GM12878 (cell line): Measurements from ENCODE around the gene CDC14B. TPM values are rescaled to one million over a fixed set of nuclear protein-coding genes. Genes with fewer than 3 reads are reported as not detected.

Experiments
- ATAC-seq: fragments of 200-7000 bp; cut with Tn5 transposase; 3 replicates; pipeline ENCODE4 v1.9.1; 2020; ENCODE audit warnings: mild to moderate bottlenecking, moderate library complexity
- BruUV-seq: library from RNA; stranded (reverse); fragments of 400-500 nt; replicated peaks from 2 replicates; lab custom pipeline; 2021; lab: Mats Ljungman, UMichigan
- CTCF ChIA-PET: fragments of 300-600 bp; sonication (Branson Sonifier 250); formaldehyde crosslinking; extraction: SDS; loops from one replicate; lab custom pipeline; 2021; ENCODE audit warnings: inconsistent platforms; lab: Yijun Ruan, JAX
- POLR2A ChIA-PET: fragments of 350-600 bp; formaldehyde crosslinking; extraction: SDS; loops from one replicate; lab custom pipeline; 2021; ENCODE audit warnings: inconsistent platforms; lab: Charles Lee
- RAD21 ChIA-PET: fragments of 300-600 bp; sonication (Branson Sonifier 250); formaldehyde crosslinking; loops from one replicate; lab custom pipeline; 2023; ENCODE audit warnings: antibody characterized with exemption; ENCODE audit not compliant: unreplicated experiment; lab: Charles Lee
- SMC1A ChIA-PET: fragments of 300-600 bp; sonication (Branson Sonifier 250); formaldehyde crosslinking; loops from one replicate; lab custom pipeline; 2023; ENCODE audit not compliant: unreplicated experiment, uncharacterized antibody; lab: Charles Lee
- DNase-seq: peaks from one replicate; pipeline ENCODE4 v3.0.0-alpha.2; 2011; ENCODE audit warnings: low read depth, low spot score
- FAIRE-seq: peaks from 3 replicates; lab custom pipeline; 2011; peaks lifted over from hg19 to GRCh38; lab: Jason Lieb, UNC
- H2AFZ ChIP-seq: 2 replicates; pipeline ENCODE4 v1.6.0; 2011; ENCODE audit warnings: low read depth, low read length, control low read depth; ENCODE audit not compliant: control insufficient read depth
- H3K27ac ChIP-seq: 2 replicates; pipeline ENCODE4 v1.5.1; 2011; ENCODE audit warnings: control low read depth; ENCODE audit not compliant: control insufficient read depth, insufficient read depth
- H3K27me3 ChIP-seq, 2 experiments: replicated peaks in 1 of 2; 2 replicates each; pipeline versions ENCODE4 v1.6.0 to v1.6.1; 2011; ENCODE audit warnings: low read length in 1 of 2; ENCODE audit not compliant: control insufficient read depth in 2 of 2, insufficient read depth in 2 of 2
- H3K36me3 ChIP-seq, 2 experiments: 2 replicates each; pipeline ENCODE4 v1.5.1; 2011; ENCODE audit warnings: low read length in 1 of 2; ENCODE audit not compliant: control insufficient read depth in 2 of 2, insufficient read depth in 2 of 2
- H3K4me1 ChIP-seq: 2 replicates; pipeline ENCODE4 v1.6.1; 2011; ENCODE audit warnings: mild to moderate bottlenecking, low read length, moderate library complexity, mixed read lengths; ENCODE audit not compliant: control insufficient read depth, insufficient read depth
- H3K4me2 ChIP-seq: 2 replicates; pipeline ENCODE4 v1.6.0; 2011; ENCODE audit warnings: control low read depth; ENCODE audit not compliant: control insufficient read depth, insufficient read depth
- H3K4me3 ChIP-seq: fragments of 200-600 bp; sonication (generic); 2 replicates; pipeline ENCODE4 v1.5.1; 2016
- H3K79me2 ChIP-seq: 2 replicates; pipeline ENCODE4 v1.6.0; 2011; ENCODE audit warnings: low read length; ENCODE audit not compliant: control insufficient read depth, insufficient read depth
- H3K9ac ChIP-seq: 2 replicates; pipeline ENCODE4 v1.8.0; 2011; ENCODE audit warnings: low read length, control low read depth, mixed read lengths; ENCODE audit not compliant: control insufficient read depth, insufficient read depth
- H3K9me3 ChIP-seq: replicated peaks from 3 replicates; pipeline ENCODE4 v1.5.1; 2011; ENCODE audit warnings: mild to moderate bottlenecking, low read length; ENCODE audit not compliant: control insufficient read depth, insufficient read depth
- H4K20me1 ChIP-seq: 2 replicates; pipeline ENCODE4 v1.6.0; 2011; ENCODE audit not compliant: control insufficient read depth, insufficient read depth
- CHD2 ChIP-seq: IDR thresholded peaks from 2 replicates; pipeline ENCODE4 v1.6.1; 2011; ENCODE audit warnings: low read depth, low read length, improper control_type of control experiment, borderline replicate concordance
- HDAC6 ChIP-seq: fragments of 200-600 bp; sonication (generic); IDR thresholded peaks from one replicate; pipeline ENCODE4 v1.8.0; 2017; ENCODE audit warnings: antibody characterized with exemption; ENCODE audit not compliant: unreplicated experiment
- IKZF2 ChIP-seq, 2 experiments: fragments of 450-650 bp; IDR thresholded peaks; 2 replicates each; pipeline ENCODE4 v1.6.1; 2017; ENCODE audit warnings: mild to moderate bottlenecking in 2 of 2, moderate library complexity in 2 of 2
- NKRF ChIP-seq: fragments of 450-650 bp; conservative IDR thresholded peaks from 2 replicates; pipeline ENCODE4 v1.6.1; 2017; ENCODE audit warnings: mild to moderate bottlenecking, moderate library complexity
- PRDM15 ChIP-seq: fragments of 450-650 bp; formaldehyde crosslinking; IDR thresholded peaks from 2 replicates; pipeline ENCODE4 v1.4.0; 2020; ENCODE audit warnings: mild to moderate bottlenecking, moderate library complexity
- SKIL ChIP-seq: fragments of 450-650 bp; IDR thresholded peaks from 2 replicates; pipeline ENCODE4 v1.6.1; 2017; ENCODE audit warnings: mild to moderate bottlenecking, low read depth, inconsistent platforms; ENCODE audit not compliant: poor library complexity, severe bottlenecking
- TAF1 ChIP-seq: IDR thresholded peaks from 2 replicates; pipeline ENCODE4 v1.6.1; 2011; ENCODE audit warnings: mild to moderate bottlenecking, low read depth, low read length, borderline replicate concordance
- TARDBP ChIP-seq: IDR thresholded peaks from 2 replicates; pipeline ENCODE4 v1.6.1; 2016; ENCODE audit warnings: borderline replicate concordance
- ZBTB40 ChIP-seq: fragments of 450-650 bp; IDR thresholded peaks from 2 replicates; pipeline ENCODE4 v1.6.1; 2016; ENCODE audit warnings: mild to moderate bottlenecking, moderate library complexity, borderline replicate concordance
- whole genome bisulfite sequencing: methylation state at CpG from one replicate; pipeline ENCODE4 v1.1.6; 2016; ENCODE audit warnings: low lambda C conversion rate; ENCODE audit not compliant: insufficient replicate concordance, insufficient coverage; ENCODE audit errors: missing lambda C conversion rate; 5-methylcytosine and 5-hydroxymethylcytosine counted together
- in situ Hi-C: fragments of 300-500 bp; cut with MboI; formaldehyde crosslinking; loops from 9 replicates; pipeline ENCODE4 v1.14.3; 2018; ENCODE audit warnings: mixed read lengths
- intact Hi-C: fragments of 100-400 bp; cut with micrococcal nuclease; formaldehyde crosslinking; loops from one replicate; pipeline ENCODE4 v1.14.2; 2022; ENCODE audit not compliant: unreplicated experiment
- polyA plus RNA-seq, 11 experiments: library from polyadenylated mRNA; depleted of rRNA in 4 of 11; unstranded in 6 of 11; stranded (reverse) in 5 of 11; fragments of >200 nt; fragmentation: Nextera tagmentation in 4 of 11; fragmentation: Illumina TruSeq in 1 of 11; extraction: Ambion mirVana in 4 of 11; extraction: Trizol in 1 of 11; gene quantifications; 1 replicate in 1 of 11; 2 replicates in 10 of 11; pipeline versions ENCODE4 v1.2.1 to v1.2.3, GENCODE V29; 2011 to 2016; ENCODE audit warnings: inconsistent platforms in 2 of 11, missing spikeins in 2 of 11, low read depth in 1 of 11
- total RNA-seq, 4 experiments: library from RNA; depleted of rRNA in 3 of 4; stranded (reverse); fragments of >200 nt in 3 of 4; fragmentation: Illumina TruSeq in 1 of 4; extraction: Trizol in 1 of 4; gene quantifications; 2 replicates each; pipeline versions ENCODE4 v1.2.1 to v1.2.3, GENCODE V29; 2013 to 2021

CDC14B gene
- total and polyA plus RNA-seq, 10 of the 15 experiments (the other 5 are each of a cell fraction or from before 2014, with no cell fraction given): 3.7 to 11.7 (median 6.2) TPM

- Histone ChIP-seq H2AFZ (no peak overlapping the region), H3K4me2 (no peak overlapping the region), H3K27ac (no peak overlapping the region), H4K20me1 (no peaks in the 10 kb centered on the region), H3K4me1 (no peaks in the 10 kb centered on the region), H3K4me3 (no peak overlapping the region), H3K36me3 (no peaks in the 10 kb centered on the region), H3K27me3 (peaks cover 0 to 3% of the 10 kb centered on the region in 2 experiments; a peak in 1 of 4 replicates), H3K79me2 (no peaks in the 10 kb centered on the region), H3K9ac (no peak overlapping the region), H3K9me3 (no peaks in the 10 kb centered on the region)
- SMC1A ChIA-PET: interaction anchor here (0.7 to 1.6 kb wide), 3 partner anchors 10 to 60 kb away, joined by 3 to 5 read pairs (median 3); no protein-coding TSS in a partner anchor
- RAD21 ChIA-PET: interaction anchor here (0.6 to 1.7 kb wide), 3 partner anchors 11 to 113 kb away, joined by 3 to 4 read pairs (median 3); no protein-coding TSS in a partner anchor
- POLR2A ChIA-PET: interaction anchor here (0.7 to 1.5 kb wide), 3 partner anchors 10 to 102 kb away, joined by 3 to 4 read pairs (median 4); no protein-coding TSS in a partner anchor
- FAIRE-seq: no peak
- 56% methylated on average over 10 of the region's 10 CpGs for WGBS
- peak; percentile 41 for ATAC-seq
- in situ Hi-C loops (no loop called here), intact Hi-C loops (no loop called here)
- CTCF ChIA-PET: interaction anchor here (0.7 to 4.3 kb wide), 3 partner anchors 9 to 32 kb away, joined by 3 to 17 read pairs (median 3); no protein-coding TSS in a partner anchor
- BruUV-seq: no TSS peak
- DNase-seq: no peak
- no peak for TF ChIP-seq CHD2
- TF ChIP-seq IKZF2 (IDR thresholded peaks at IDR 0.05): no peak
- TF ChIP-seq NKRF: no peak
- TF ChIP-seq SKIL: no peak
- TF ChIP-seq TAF1: no peak
- no peak for TF ChIP-seq ZBTB40
- no peak for TF ChIP-seq PRDM15 (CRISPR knock-in tag)
- no peak for TF ChIP-seq TARDBP
- no peak for TF ChIP-seq HDAC6
Observed at GRCh38 chr9:96554801-96555566, 64.7 kb downstream of the CDC14B start.
